ENCODE results near the gene POLD3. TPM values are rescaled to one million over a fixed set of nuclear protein-coding genes. Genes with fewer than 3 reads are reported as not detected.

Gene POLD3
- total RNA-seq, 2 donors from 2014 or later, result 9.3 to 13.8 TPM

DNA sequence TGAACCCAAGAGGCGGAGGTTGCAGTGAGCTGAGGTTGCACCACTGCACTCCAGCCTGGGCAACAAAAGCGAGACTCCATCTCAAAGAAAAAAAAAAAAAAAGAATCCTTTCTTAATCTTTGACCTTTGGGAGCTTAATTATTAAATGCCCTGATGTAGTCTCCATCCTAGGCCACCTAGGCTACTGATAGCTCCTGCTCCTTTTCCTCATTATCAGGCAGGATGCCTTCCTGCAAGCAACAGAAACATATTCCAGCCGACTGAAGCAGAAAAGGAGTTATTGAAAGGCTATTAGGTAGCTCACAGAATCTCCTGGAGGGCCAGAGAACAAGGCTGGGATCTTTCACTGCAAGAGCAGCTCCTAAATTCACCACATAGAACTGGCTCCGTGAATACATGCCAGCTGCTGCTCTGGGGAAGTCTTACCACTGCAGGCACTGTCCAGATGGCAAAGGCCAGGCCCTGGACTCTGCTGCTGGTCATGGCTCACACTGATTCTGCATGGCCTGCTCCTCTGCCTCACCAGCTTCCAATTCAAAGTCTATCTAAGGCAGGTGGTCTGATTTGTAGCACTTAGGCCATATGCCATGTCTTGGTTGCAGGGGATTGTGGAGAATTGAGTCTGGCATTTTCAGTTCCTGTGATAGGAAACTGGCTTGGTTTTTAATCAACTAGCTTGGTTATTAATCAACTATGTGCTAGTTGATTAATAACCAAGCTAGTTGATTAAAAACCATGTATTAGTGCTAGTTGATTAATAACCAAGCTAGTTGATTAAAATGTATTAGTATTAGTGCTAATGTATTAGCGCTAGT, 26.0 kb upstream of the POLD3 start:
- no peaks in the 10 kb centered on the region for H3K9me3 ChIP-seq
- H3K36me3 ChIP-seq (replicated peaks in 1 of 2; ENCODE audit: insufficient read depth in 1 of 2, low read depth in 2 of 2), result no peaks in the 10 kb centered on the region
- TF ChIP-seq POLR2A (IDR thresholded peaks at IDR 0.05), result no peak
- TF ChIP-seq, protein P1, sequence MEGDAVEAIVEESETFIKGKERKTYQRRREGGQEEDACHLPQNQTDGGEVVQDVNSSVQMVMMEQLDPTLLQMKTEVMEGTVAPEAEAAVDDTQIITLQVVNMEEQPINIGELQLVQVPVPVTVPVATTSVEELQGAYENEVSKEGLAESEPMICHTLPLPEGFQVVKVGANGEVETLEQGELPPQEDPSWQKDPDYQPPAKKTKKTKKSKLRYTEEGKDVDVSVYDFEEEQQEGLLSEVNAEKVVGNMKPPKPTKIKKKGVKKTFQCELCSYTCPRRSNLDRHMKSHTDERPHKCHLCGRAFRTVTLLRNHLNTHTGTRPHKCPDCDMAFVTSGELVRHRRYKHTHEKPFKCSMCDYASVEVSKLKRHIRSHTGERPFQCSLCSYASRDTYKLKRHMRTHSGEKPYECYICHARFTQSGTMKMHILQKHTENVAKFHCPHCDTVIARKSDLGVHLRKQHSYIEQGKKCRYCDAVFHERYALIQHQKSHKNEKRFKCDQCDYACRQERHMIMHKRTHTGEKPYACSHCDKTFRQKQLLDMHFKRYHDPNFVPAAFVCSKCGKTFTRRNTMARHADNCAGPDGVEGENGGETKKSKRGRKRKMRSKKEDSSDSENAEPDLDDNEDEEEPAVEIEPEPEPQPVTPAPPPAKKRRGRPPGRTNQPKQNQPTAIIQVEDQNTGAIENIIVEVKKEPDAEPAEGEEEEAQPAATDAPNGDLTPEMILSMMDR (IDR thresholded peaks at IDR 0.05), result no peak
- H3K27me3 ChIP-seq, result no peaks in the 10 kb centered on the region
- WGBS, 2 donors, result 45 to 54% methylated on average over 4 to 5 of the region's 5 CpGs
- peak overlapping the region in 3 of 4 donors; percentile 37 to 75 (median 70) for H3K27ac ChIP-seq
- no peak overlapping the region for H3K4me3 ChIP-seq
- DNase-seq (peak; percentile 38 to 65 (median 48)), ATAC-seq (peak; percentile 36)
- peaks cover 51% of the 10 kb centered on the region for H3K4me1 ChIP-seq
- intact Hi-C loops (cut with DNase I), result no loop called here

DNA sequence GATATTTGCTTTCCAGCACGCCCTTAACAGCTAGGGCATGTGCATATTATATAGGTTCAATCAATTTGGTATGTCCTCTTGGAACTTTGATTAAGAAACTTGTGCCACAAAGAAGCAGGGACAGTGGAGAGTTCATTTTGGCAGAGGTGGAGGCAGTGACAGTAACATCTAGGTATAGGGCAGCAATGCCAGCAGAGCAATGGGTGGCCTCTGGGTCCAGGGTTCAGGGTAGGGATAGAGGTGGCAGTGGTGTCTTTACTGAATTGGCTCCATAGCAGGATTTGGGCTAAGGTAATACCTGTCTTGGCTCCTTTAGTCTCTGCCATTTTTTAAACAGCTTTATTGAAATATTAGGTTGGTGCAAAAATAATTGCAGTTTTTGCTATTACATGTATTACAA, 24.4 kb upstream of the POLD3 start:
- ATAC-seq (no peak), DNase-seq (no peak)
- H3K27ac ChIP-seq, result no peak overlapping the region
- H3K27me3 ChIP-seq, result no peaks in the 10 kb centered on the region
- H3K4me1 ChIP-seq, result peaks cover 59% of the 10 kb centered on the region
- intact Hi-C loops (cut with DNase I), result no loop called here
- no peak overlapping the region for H3K4me3 ChIP-seq
- H3K9me3 ChIP-seq, result no peaks in the 10 kb centered on the region
- TF ChIP-seq POLR2A (IDR thresholded peaks at IDR 0.05), result no peak
- TF ChIP-seq, protein P1 (IDR thresholded peaks at IDR 0.05), result no peak
- no peaks in the 10 kb centered on the region for H3K36me3 ChIP-seq (replicated peaks in 1 of 2; ENCODE audit: insufficient read depth in 1 of 2, low read depth in 2 of 2)
- 86 to 95% methylated on average over 1 of the region's 1 CpG for WGBS, 2 donors

DNA sequence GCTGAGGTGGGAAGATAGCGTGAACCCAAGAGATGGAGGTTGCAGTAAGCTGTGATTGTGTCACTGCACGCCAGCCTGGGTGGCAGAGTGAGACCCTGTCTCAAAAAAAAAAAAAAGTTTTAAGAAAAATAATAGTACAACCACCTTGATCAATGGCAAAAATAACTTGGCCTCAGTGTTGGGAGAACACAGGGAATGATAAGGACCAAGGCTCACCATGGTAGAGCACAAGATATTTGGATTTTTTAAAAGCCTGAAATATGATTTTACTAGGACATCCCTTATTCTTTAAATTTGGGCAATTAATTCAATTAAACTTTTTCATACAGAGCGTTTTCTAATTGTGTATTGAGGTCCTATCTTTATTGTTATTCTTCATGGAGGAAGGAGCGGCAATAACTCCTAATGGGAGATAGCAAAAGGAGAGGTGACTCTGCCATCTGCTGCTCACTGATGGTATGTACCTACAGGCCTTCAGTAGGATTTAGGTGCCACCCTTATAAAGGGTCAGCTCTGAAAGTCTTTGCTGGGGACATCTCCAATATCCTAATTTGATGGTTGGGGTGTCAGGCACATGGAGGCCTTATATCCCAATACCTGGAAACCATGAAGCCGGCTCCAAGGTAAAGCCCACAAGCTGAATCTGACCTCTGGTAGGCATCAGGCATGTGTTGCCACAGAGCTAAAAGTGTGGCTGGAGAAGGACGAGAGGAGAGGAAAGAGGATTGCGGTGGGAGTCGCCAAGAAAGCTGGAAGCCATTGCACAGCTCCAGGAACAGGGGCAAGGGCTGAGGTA, 21.9 kb upstream of the POLD3 start:
- H3K27ac ChIP-seq, result peak overlapping the region in 3 of 4 donors; percentile 63 to 79 (median 63)
- ATAC-seq, result peak; percentile 86
- intact Hi-C loops (cut with DNase I), result loop anchor here (5.0 to 10.0 kb wide), 2 partner anchors 118 to 316 kb away; no protein-coding TSS in a partner anchor
- TF ChIP-seq, protein P1 (IDR thresholded peaks at IDR 0.05), result peak; percentile 44 to 88 (median 83)
- no peak for TF ChIP-seq POLR2A (IDR thresholded peaks at IDR 0.05)
- 35 to 36% methylated on average over 8 of the region's 8 CpGs for WGBS, 2 donors
- no peaks in the 10 kb centered on the region for H3K36me3 ChIP-seq (replicated peaks in 1 of 2; ENCODE audit: insufficient read depth in 1 of 2, low read depth in 2 of 2)
- H3K9me3 ChIP-seq, result no peaks in the 10 kb centered on the region
- no peaks in the 10 kb centered on the region for H3K27me3 ChIP-seq
- no peak overlapping the region for H3K4me3 ChIP-seq
- peaks cover 59% of the 10 kb centered on the region for H3K4me1 ChIP-seq
- DNase-seq, result peak; percentile 67 to 79 (median 71)

DNA sequence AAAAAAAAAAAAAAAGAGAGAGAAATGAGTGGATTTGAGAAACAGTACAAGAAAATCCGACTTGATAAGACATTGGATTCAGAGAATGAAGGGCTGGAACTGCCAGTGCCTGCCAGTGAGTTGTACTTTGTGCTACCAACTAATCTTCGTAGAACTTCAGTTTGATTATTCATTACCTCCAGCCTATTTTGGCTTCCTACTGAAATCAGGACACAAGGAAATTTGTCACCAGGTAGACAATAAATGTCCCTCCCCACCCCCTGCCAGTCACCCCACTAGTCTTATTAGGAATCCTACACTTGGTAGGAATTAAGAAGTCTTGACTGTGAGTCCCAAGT, 21.4 kb upstream of the POLD3 start:
- Histone ChIP-seq H3K4me3 (no peak overlapping the region), H3K9me3 (no peaks in the 10 kb centered on the region), H3K4me1 (peaks cover 54% of the 10 kb centered on the region), H3K27ac (peak overlapping the region in 3 of 4 donors; percentile 63 to 79 (median 63)), H3K36me3 (replicated peaks in 1 of 2; ENCODE audit: insufficient read depth in 1 of 2, low read depth in 2 of 2) (no peaks in the 10 kb centered on the region), H3K27me3 (no peaks in the 10 kb centered on the region)
- peak; percentile 67 for ATAC-seq
- intact Hi-C loops (cut with DNase I), result loop anchor here (5.0 to 10.0 kb wide), 2 partner anchors 119 to 316 kb away; no protein-coding TSS in a partner anchor
- 24 to 28% methylated on average over 2 of the region's 2 CpGs for WGBS, 2 donors
- peak in 1 of 4 donors; percentile 64 for DNase-seq
- TF ChIP-seq POLR2A (IDR thresholded peaks at IDR 0.05), result peak in 1 of 3 donors; percentile 17
- TF ChIP-seq, protein P1 (IDR thresholded peaks at IDR 0.05), result no peak

Measured in body of pancreas (tissue), 4 donors.